ENCODE results near the gene ART3. TPM values are rescaled to one million over a fixed set of nuclear protein-coding genes. Genes with fewer than 3 reads are reported as not detected.

Gene ART3
- total RNA-seq, 1 experiment from 2014 or later, result 0.59 TPM

- TF ChIP-seq HMGXB4 (CRISPR knock-in tag; IDR thresholded peaks at IDR 0.05) (no peak), RORB (CRISPR knock-in tag; IDR thresholded peaks at IDR 0.05) (no peak), ZNF219 (CRISPR knock-in tag; IDR thresholded peaks at IDR 0.05; ENCODE audit: borderline replicate concordance) (no peak), HMGA2 (CRISPR knock-in tag; IDR thresholded peaks at IDR 0.05) (no peak), EMX1 (CRISPR knock-in tag; IDR thresholded peaks at IDR 0.05) (no peak), ZBTB21 (CRISPR knock-in tag; IDR thresholded peaks at IDR 0.05; ENCODE audit: borderline replicate concordance) (no peak), NR1H2 (CRISPR knock-in tag; IDR thresholded peaks at IDR 0.05) (no peak), STAT6 (CRISPR knock-in tag; conservative IDR thresholded peaks at IDR 0.05; ENCODE audit: low read depth) (no peak), SMAD3 (CRISPR knock-in tag; IDR thresholded peaks at IDR 0.05; ENCODE audit: borderline replicate concordance) (no peak)
Measured at GRCh38 chr4:76127754-76128153, 53.2 kb downstream of the ART3 start (continued).

- Mint-ChIP-seq H3K4me1 (peaks cover 7% of the 10 kb centered on the region), H3K4me3 (no peak overlapping the region), H3K27ac (no peak overlapping the region), H3K36me3 (peaks cover 61% of the 10 kb centered on the region), H3K27me3 (ENCODE audit: low read depth) (no peaks in the 10 kb centered on the region), H3K9me3 (no peaks in the 10 kb centered on the region)
- ATAC-seq, result no peak
- POLR2A ChIA-PET, result no interaction called here
- no peak for TF ChIP-seq ZNF671 (CRISPR knock-in tag; IDR thresholded peaks at IDR 0.05)
- TF ChIP-seq ZBTB21 (CRISPR knock-in tag; IDR thresholded peaks at IDR 0.05; ENCODE audit: borderline replicate concordance), result no peak
- TF ChIP-seq ZNF416 (CRISPR knock-in tag; IDR thresholded peaks at IDR 0.05), result no peak
- TF ChIP-seq ZNF317 (CRISPR knock-in tag; IDR thresholded peaks at IDR 0.05; ENCODE audit: borderline replicate concordance, low read depth), result no peak
- no peak for DNase-seq (ENCODE audit: low spot score)
- CTCF ChIA-PET, result interaction anchor here (0.8 kb wide), 1 partner anchor 145 kb away, joined by 3 read pairs; no protein-coding TSS in a partner anchor
Measured at GRCh38 chr4:76141241-76141640, 66.7 kb downstream of the ART3 start.

- Mint-ChIP-seq H3K9me3 (no peaks in the 10 kb centered on the region), H3K4me3 (no peak overlapping the region; the same call in 1 of the 2 replicates), H3K4me1 (peaks cover 22% of the 10 kb centered on the region), H3K27ac (no peak overlapping the region), H3K27me3 (ENCODE audit: low read depth) (no peaks in the 10 kb centered on the region), H3K36me3 (peaks cover 45% of the 10 kb centered on the region)
- ATAC-seq, result no peak
- POLR2A ChIA-PET, result no interaction called here
- CTCF ChIA-PET, result no interaction called here
- TF ChIP-seq ETV6 (CRISPR knock-in tag; IDR thresholded peaks at IDR 0.05) (no peak), TP53 (CRISPR knock-in tag; IDR thresholded peaks at IDR 0.05) (no peak), IRF1 (CRISPR knock-in tag; IDR thresholded peaks at IDR 0.05) (no peak), FOXP4 (CRISPR knock-in tag; IDR thresholded peaks at IDR 0.05) (no peak), ZNF281 (CRISPR knock-in tag; IDR thresholded peaks at IDR 0.05) (no peak), SOX15 (CRISPR knock-in tag; IDR thresholded peaks at IDR 0.05) (no peak), ATF1 (CRISPR knock-in tag; IDR thresholded peaks at IDR 0.05) (no peak)
- no peak for DNase-seq (ENCODE audit: low spot score)
Measured at GRCh38 chr4:76144546-76144945, 70.0 kb downstream of the ART3 start.
